ENCODE results near the gene NATD1. TPM values are rescaled to one million over a fixed set of nuclear protein-coding genes. Genes with fewer than 3 reads are reported as not detected.

The NATD1 gene
- total RNA-seq, 4 donors from 2014 or later: 12.3 to 26.2 (median 18.1) TPM

DNA sequence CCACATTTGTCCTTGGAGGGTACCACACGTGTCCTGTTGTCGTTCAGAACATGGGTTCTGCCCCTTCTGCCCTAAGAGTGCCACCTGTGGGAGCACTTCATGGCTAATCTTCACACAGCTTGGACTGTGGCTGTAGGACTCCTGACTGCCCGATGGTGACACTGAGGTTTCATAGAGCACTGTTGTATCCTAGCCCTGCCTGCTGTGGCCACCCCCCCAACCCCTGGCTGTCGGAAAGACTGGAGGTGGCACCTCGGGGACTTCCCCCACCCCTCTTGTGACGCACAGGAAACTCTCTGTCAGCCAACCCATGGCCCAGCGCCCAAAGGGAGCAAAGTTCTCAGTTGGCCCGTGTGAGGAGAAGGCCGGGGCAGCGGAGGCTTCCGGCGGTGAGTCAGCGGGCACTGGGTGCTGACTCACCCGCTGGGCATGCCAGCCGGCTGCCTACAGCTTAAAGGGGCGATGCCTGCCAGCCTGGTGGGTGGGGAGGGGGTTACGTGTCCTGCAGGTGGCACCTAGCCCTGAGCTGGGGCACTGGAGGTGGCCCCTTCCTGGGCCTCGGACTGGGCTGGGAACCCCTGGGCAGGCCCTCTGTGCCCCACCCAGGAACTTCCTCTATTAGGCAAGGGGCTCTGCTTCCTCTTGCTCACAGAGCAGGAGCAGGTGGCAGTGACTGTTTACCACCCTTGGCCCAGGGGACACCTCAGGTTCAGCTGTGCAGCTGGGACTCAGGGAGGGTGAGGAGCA lies 34.7 kb upstream of the NATD1 start:
- Histone ChIP-seq H3K9me3 (no peaks in the 10 kb centered on the region), H3K27ac (replicated peaks in 1 of 4) (peak overlapping the region; percentile 93 to 98 (median 96)), H3K4me3 (peak overlapping the region; percentile 82 to 93 (median 86)), H3K4me1 (peaks cover 55 to 80% (median 76%) of the 10 kb centered on the region in 4 donors), H3K36me3 (peaks cover 0 to 14% (median 3%) of the 10 kb centered on the region in 4 donors), H3K27me3 (no peaks in the 10 kb centered on the region)
- 10% methylated on average over 6 of the region's 18 CpGs for WGBS
- peak; percentile 99 for DNase-seq (ENCODE audit: extremely low spot score)
- TF ChIP-seq, protein P1, sequence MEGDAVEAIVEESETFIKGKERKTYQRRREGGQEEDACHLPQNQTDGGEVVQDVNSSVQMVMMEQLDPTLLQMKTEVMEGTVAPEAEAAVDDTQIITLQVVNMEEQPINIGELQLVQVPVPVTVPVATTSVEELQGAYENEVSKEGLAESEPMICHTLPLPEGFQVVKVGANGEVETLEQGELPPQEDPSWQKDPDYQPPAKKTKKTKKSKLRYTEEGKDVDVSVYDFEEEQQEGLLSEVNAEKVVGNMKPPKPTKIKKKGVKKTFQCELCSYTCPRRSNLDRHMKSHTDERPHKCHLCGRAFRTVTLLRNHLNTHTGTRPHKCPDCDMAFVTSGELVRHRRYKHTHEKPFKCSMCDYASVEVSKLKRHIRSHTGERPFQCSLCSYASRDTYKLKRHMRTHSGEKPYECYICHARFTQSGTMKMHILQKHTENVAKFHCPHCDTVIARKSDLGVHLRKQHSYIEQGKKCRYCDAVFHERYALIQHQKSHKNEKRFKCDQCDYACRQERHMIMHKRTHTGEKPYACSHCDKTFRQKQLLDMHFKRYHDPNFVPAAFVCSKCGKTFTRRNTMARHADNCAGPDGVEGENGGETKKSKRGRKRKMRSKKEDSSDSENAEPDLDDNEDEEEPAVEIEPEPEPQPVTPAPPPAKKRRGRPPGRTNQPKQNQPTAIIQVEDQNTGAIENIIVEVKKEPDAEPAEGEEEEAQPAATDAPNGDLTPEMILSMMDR (IDR thresholded peaks at IDR 0.05): no peak
- peak; percentile 92 to 97 for TF ChIP-seq POLR2AphosphoS5 (IDR thresholded peaks at IDR 0.05)
- peak; percentile 55 for TF ChIP-seq EP300 (IDR thresholded peaks at IDR 0.05)
- TF ChIP-seq POLR2A (IDR thresholded peaks at IDR 0.05; ENCODE audit: low read depth): peak; percentile 57
- intact Hi-C loops (cut with DNase I): no loop called here

DNA sequence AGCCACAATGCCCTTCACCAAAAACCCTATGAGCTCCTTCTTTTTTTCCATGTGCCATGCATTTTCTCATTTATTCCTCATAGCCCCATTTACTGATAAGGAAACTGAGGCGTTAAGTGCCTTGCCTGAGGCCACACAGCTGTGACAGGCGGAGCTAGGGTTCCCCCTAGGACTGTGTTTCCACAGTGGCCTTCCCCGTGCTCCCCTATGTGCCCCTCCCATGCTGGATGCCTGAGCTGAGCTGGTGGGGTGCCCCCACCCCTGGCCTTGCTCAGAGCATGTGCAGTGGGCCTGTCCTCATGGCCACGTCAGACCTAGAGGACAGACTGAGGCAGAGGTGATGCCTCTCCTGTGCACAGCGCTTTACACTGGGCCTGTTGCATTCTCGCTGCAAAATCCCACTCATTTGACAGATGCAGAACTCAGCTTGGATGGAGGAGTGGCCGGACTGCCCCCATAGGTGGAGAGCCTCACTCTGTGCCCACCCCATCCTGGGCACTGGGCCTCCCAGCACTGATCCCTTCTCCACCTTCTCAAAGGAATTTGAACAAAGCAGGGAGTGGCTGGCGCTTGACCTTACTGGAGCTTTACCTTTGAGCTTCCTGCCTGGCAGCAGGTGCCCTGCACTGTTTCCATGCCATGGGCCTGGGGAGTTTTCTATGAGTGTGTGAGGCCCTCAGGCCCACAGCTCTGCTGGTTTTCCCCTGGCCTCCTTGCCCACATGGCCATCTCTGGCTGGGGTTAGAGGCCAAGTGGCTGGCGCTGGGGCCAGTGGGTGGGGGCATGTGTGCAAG lies 33.9 kb upstream of the NATD1 start:
- WGBS: 51% methylated on average over 9 of the region's 9 CpGs
- DNase-seq (ENCODE audit: extremely low spot score): no peak
- Histone ChIP-seq H3K27ac (replicated peaks in 1 of 4) (peak overlapping the region; percentile 93 to 98 (median 96)), H3K4me3 (peak overlapping the region; percentile 82 to 93 (median 86)), H3K4me1 (peaks cover 62 to 85% (median 83%) of the 10 kb centered on the region in 4 donors), H3K36me3 (peaks cover 0 to 6% (median 3%) of the 10 kb centered on the region in 4 donors), H3K27me3 (no peaks in the 10 kb centered on the region), H3K9me3 (no peaks in the 10 kb centered on the region)
- TF ChIP-seq POLR2AphosphoS5 (IDR thresholded peaks at IDR 0.05) (no peak), POLR2A (IDR thresholded peaks at IDR 0.05; ENCODE audit: low read depth) (no peak), EP300 (IDR thresholded peaks at IDR 0.05) (no peak)
- TF ChIP-seq, protein P1 (IDR thresholded peaks at IDR 0.05): no peak
- intact Hi-C loops (cut with DNase I): no loop called here

DNA sequence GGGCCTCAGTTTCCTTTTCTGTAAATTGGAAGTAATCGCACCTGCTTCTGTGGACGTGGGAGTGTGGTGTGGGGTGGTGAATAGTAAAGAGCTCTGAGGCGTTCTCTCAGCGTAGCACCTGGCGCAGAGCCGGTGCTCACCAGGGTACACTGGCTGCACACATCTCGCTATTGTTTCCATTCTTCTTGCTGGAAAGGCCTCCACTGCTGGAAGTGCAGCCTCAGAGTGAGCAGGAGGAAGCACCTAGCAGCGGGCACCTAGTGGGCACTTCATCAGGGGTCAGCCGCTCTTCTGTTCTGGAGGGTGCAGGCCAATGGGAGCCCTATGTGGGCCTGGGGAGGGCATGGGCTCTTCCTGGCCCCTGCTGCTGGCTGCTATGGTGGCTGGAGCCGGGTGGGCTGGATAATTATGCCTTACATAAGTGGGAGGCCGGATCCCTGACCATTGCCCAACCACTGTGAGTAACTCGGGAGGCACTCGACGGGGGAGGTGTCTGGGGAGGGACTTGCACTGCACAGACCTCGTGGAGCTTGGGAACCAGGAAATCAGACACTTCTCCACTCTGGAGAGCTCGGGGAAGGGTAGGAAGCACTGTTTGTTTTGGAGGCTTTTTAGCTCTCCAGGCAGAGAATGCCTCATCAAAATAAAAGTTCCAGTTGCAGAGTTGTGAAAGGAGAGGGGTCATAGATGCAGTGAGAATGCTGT lies 33.0 kb upstream of the NATD1 start:
- TF ChIP-seq POLR2A (IDR thresholded peaks at IDR 0.05; ENCODE audit: low read depth) (peak; percentile 80), EP300 (IDR thresholded peaks at IDR 0.05) (peak; percentile 21), POLR2AphosphoS5 (IDR thresholded peaks at IDR 0.05) (peak; percentile 90 to 93)
- TF ChIP-seq, protein P1 (IDR thresholded peaks at IDR 0.05): no peak
- Histone ChIP-seq H3K27ac (replicated peaks in 1 of 4) (peak overlapping the region; percentile 93 to 98 (median 96)), H3K27me3 (no peaks in the 10 kb centered on the region), H3K4me3 (peak overlapping the region; percentile 82 to 93 (median 86)), H3K36me3 (no peaks in the 10 kb centered on the region), H3K4me1 (peaks cover 62 to 88% (median 84%) of the 10 kb centered on the region in 4 donors), H3K9me3 (no peaks in the 10 kb centered on the region)
- DNase-seq (ENCODE audit: extremely low spot score): peak; percentile 98
- intact Hi-C loops (cut with DNase I): no loop called here
- WGBS: 7% methylated on average over 11 of the region's 16 CpGs

DNA sequence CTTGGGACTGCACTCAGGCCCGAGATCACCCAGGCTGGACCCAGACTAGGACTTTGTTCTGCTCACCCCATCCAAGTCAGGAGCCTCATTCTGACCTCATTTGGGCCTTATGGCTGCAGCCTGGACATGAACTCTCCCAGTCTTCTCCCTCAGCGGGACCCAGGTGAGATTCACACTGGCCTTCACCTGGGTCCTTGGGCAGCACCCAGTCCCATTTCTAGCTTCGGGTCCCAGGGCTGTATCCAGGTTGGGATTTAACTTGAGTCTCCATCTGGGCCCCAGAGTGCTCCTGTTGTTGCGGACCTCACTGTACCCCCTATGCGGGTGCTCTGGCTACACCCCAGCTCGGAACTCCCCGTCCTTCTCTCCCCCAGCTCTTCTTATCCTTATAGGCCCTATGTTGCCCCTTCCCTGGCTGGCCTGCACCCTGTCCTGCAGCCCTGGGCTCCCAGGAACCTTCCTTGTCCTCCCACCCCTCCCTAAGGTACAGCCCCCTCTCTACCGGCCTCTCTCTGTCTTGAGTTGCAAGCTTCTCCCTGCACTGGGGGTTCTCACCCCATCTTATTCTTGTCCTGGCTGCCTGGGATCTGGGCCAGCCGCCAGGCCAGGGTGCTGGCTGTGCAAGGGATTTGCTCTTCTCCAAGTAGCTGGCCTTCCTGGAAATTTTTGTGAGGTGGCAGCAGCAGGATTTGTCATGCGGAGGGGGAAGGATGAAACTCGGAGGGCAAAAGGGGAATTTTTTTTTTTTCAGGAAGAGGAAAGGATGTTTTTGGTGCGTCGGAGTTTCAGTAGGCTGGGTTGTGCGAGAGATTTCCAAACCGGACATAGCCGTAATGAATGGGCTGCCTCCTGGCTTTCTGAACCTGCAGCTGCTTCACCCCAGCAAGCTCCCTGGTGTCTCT lies 32.2 kb upstream of the NATD1 start:
- H3K9me3 ChIP-seq: no peaks in the 10 kb centered on the region
- H3K27me3 ChIP-seq: no peaks in the 10 kb centered on the region
- DNase-seq (ENCODE audit: extremely low spot score): no peak
- H3K4me3 ChIP-seq: peak overlapping the region; percentile 82 to 93 (median 86)
- H3K27ac ChIP-seq (replicated peaks in 1 of 4): peak overlapping the region; percentile 93 to 98 (median 96)
- WGBS: 1% methylated on average over 15 of the region's 16 CpGs
- TF ChIP-seq POLR2A (IDR thresholded peaks at IDR 0.05; ENCODE audit: low read depth): no peak
- TF ChIP-seq, protein P1 (IDR thresholded peaks at IDR 0.05): peak in 1 of 3 experiments; percentile 10
- TF ChIP-seq EP300 (IDR thresholded peaks at IDR 0.05): no peak
- peak in 1 of 2 donors; percentile 15 for TF ChIP-seq POLR2AphosphoS5 (IDR thresholded peaks at IDR 0.05)
- H3K4me1 ChIP-seq: peaks cover 57 to 81% (median 78%) of the 10 kb centered on the region in 4 donors
- intact Hi-C loops (cut with DNase I): no loop called here
- H3K36me3 ChIP-seq: no peaks in the 10 kb centered on the region
